Suprapubic skin (tissue), 4 donors: ENCODE data around the gene C6orf141. TPM values are rescaled to one million over a fixed set of nuclear protein-coding genes. Genes with fewer than 3 reads are reported as not detected.

ENCODE experiments used
- DNase-seq, 2 donors: peaks; one replicate each; pipeline ENCODE4 v3.0.0-alpha.2; 2019; ENCODE audit warnings: low spot score in 2 of 2
- H3K27ac ChIP-seq: fragments of 200-600 bp; sonication (generic); one replicate; pipeline ENCODE4 v1.5.1; 2019
- H3K27me3 ChIP-seq: fragments of 200-600 bp; sonication (generic); one replicate; pipeline ENCODE4 v1.5.1; 2019
- H3K36me3 ChIP-seq: fragments of 200-600 bp; sonication (generic); one replicate; pipeline ENCODE4 v1.5.1; 2019
- H3K4me1 ChIP-seq: fragments of 200-600 bp; sonication (generic); one replicate; pipeline ENCODE4 v1.5.1; 2019
- H3K4me3 ChIP-seq: fragments of 200-600 bp; sonication (generic); one replicate; pipeline ENCODE4 v1.5.1; 2019; ENCODE audit warnings: mild to moderate bottlenecking
- H3K9me3 ChIP-seq: fragments of 200-600 bp; sonication (generic); one replicate; pipeline ENCODE4 v1.5.1; 2019
- CTCF ChIP-seq, 2 donors: fragments of 200-600 bp in 1 of 2; fragments of 450-650 bp in 1 of 2; sonication (generic) in 1 of 2; IDR thresholded peaks; one replicate each; pipeline ENCODE4 v1.5.1; 2016 to 2019; ENCODE audit warnings: antibody characterized with exemption in 2 of 2, mild to moderate bottlenecking in 1 of 2, moderate library complexity in 1 of 2
- EP300 ChIP-seq: sonication (generic); formaldehyde crosslinking; IDR thresholded peaks from one replicate; pipeline ENCODE4 v1.6.1; 2017; ENCODE audit warnings: antibody characterized with exemption
- POLR2A ChIP-seq, 2 donors: fragments of 450-650 bp; IDR thresholded peaks; one replicate each; pipeline ENCODE4 v1.6.1; 2017; ENCODE audit warnings: antibody characterized with exemption in 2 of 2, mild to moderate bottlenecking in 2 of 2, moderate library complexity in 2 of 2
- POLR2AphosphoS5 ChIP-seq, 3 donors: sonication (generic); formaldehyde crosslinking; IDR thresholded peaks; one replicate each; pipeline ENCODE4 v1.6.1; 2017; ENCODE audit warnings: antibody characterized with exemption in 3 of 3
- WGBS: methylation state at CpG from one replicate; pipeline ENCODE4 v1.1.5; 2018; 5-methylcytosine and 5-hydroxymethylcytosine counted together
- total RNA-seq, 4 donors: library from RNA; depleted of rRNA; stranded (reverse); fragments of >200 nt; gene quantifications; one replicate each; pipeline ENCODE4 v1.1.0, GENCODE V29; 2016

The C6orf141 gene
- total RNA-seq = 10 to 100 TPM in 1 of 4 donors, 1 to 10 TPM in 3; 8.2 to 49.7 (median 9.3) TPM

DNA sequence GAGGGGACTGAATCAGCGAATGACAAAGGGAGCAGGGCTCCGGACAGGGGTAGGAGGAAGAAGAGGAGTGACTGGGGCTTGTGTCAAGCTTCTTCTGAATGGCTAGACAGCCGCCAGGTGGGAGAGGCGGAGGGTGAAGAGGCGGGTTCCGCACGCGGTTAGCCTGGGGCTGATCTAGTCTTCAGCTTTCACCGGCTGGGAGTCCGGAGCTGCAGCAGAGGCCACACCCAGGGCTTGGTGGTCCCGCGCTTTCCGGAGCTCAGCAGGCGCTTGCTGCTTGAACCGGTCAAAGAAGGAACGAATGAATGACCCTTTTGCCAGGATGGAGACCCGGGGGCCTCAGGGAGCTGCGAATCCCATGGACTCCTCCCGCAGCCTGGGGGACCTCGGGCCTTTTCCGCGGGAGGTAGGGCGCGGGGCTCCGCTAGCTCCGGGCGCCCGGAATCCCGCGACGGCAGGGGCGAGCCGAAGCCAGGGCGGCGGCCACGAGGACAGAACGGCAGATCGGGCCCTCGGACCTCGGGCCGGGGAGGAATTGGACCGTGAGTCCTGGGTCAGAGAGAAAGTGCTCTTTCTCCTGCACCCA is at the start of gene C6orf141:
TSS of gene C6orf141 (plus strand) at position 177 of the 586 bp plus-strand sequence. CDS start at position 302, 125 bp downstream.
- peaks cover 7% of the 10 kb centered on the region for H3K27me3 ChIP-seq
- H3K27ac ChIP-seq = no peak within 1 kb of the TSS
- H3K4me3 ChIP-seq = peak within 1 kb of the TSS; percentile 60
- no peaks in the 10 kb centered on the region for H3K9me3 ChIP-seq
- DNase-seq = peak in 1 of 2 donors; percentile 63
- WGBS = under 1% methylated on average over 36 of the region's 42 CpGs
- H3K36me3 ChIP-seq = no peaks in the 10 kb centered on the region
- peaks cover 31% of the 10 kb centered on the region for H3K4me1 ChIP-seq
- TF ChIP-seq EP300 (no peak), POLR2AphosphoS5 (IDR thresholded peaks at IDR 0.05) (no peak), POLR2A (IDR thresholded peaks at IDR 0.05) (no peak), CTCF (IDR thresholded peaks at IDR 0.05) (no peak)

- TF ChIP-seq EP300 = no peak
- no peak for TF ChIP-seq CTCF (IDR thresholded peaks at IDR 0.05)
- TF ChIP-seq POLR2AphosphoS5 (IDR thresholded peaks at IDR 0.05) = no peak
- TF ChIP-seq POLR2A (IDR thresholded peaks at IDR 0.05) = no peak
- Histone ChIP-seq H3K4me1 (no peaks in the 10 kb centered on the region), H3K36me3 (no peaks in the 10 kb centered on the region), H3K27me3 (no peaks in the 10 kb centered on the region), H3K9me3 (no peaks in the 10 kb centered on the region), H3K27ac (no peak overlapping the region), H3K4me3 (no peak overlapping the region)
- 54% methylated on average over 5 of the region's 5 CpGs for WGBS
- no peak for DNase-seq
Observed at GRCh38 chr6:49504666-49505065, 45.8 kb upstream of the C6orf141 start.

- Histone ChIP-seq H3K4me1 (no peaks in the 10 kb centered on the region), H3K27me3 (no peaks in the 10 kb centered on the region), H3K4me3 (no peak overlapping the region), H3K9me3 (no peaks in the 10 kb centered on the region), H3K27ac (no peak overlapping the region), H3K36me3 (no peaks in the 10 kb centered on the region)
- no peak for DNase-seq
- 83% methylated on average over 5 of the region's 5 CpGs for WGBS
- TF ChIP-seq CTCF (IDR thresholded peaks at IDR 0.05) (no peak), EP300 (no peak), POLR2AphosphoS5 (IDR thresholded peaks at IDR 0.05) (no peak), POLR2A (IDR thresholded peaks at IDR 0.05) (no peak)
Observed at GRCh38 chr6:49506569-49507111, 43.8 kb upstream of the C6orf141 start.

DNA sequence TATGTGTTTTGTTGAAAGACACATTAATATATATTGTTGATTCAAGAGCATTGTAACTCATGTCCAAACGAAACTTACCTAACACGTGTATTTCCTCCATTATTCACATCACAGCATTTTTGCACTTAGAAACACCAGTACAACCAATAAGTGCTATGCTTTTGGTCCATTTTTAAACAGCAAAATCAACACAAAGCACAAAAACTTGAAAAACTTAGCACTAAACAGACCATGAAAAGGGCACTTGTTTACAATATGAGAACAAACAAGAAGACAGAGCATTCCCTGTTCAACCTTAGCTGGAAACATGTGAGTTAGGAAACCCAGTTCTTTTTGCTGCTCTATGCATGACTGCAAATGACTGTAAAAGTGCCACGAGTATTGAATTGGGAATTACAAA is 41.1 kb upstream of the C6orf141 start:
- 78% methylated on average over 3 of the region's 3 CpGs for WGBS
- Histone ChIP-seq H3K4me1 (no peaks in the 10 kb centered on the region), H3K4me3 (no peak overlapping the region), H3K9me3 (no peaks in the 10 kb centered on the region), H3K27me3 (no peaks in the 10 kb centered on the region), H3K36me3 (no peaks in the 10 kb centered on the region), H3K27ac (no peak overlapping the region)
- no peak for DNase-seq
- TF ChIP-seq EP300 (no peak), POLR2A (IDR thresholded peaks at IDR 0.05) (no peak), CTCF (IDR thresholded peaks at IDR 0.05) (no peak), POLR2AphosphoS5 (IDR thresholded peaks at IDR 0.05) (no peak)

DNA sequence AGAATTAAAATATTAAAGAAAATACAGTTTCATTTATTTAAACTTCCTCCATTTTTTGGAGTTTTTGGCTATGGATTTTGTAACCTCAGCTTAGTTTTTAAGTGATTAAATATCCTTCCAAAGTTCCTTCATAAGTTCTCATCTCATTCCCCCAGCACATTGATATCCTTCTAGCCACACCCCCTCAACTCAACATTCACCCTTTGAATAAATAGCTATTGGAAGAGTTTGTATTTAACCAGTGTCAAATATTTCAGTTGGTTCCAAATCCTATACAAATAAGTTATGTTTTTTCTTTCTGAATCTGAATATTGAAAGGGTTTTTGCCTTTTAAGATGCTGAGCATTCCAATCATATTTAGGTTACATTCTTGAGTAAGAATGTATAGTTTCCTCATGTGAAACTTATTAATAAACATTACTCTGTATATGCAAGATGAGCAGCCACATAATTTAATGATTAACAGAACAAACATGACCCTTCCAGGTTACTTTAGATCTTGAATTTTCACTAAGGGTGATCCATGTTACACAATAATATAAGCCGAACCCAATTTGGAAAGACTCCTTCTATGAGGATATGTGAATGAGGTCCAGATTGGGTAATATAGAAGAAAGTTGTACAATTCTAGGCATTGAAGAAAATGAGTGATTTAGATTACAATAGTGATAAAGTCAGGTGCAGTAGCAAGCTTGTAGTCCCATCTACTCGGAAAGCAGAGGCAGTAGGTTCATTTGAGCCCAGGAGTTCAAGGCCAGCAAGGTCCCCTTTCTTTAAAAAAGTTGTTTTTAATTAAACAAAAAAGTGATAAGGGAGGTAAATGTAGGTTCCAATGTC is 37.1 kb upstream of the C6orf141 start:
- Histone ChIP-seq H3K27me3 (no peaks in the 10 kb centered on the region), H3K4me3 (no peak overlapping the region), H3K36me3 (no peaks in the 10 kb centered on the region), H3K9me3 (no peaks in the 10 kb centered on the region), H3K4me1 (no peaks in the 10 kb centered on the region), H3K27ac (no peak overlapping the region)
- WGBS = 70% methylated on average over 2 of the region's 2 CpGs
- no peak for DNase-seq
- TF ChIP-seq CTCF (IDR thresholded peaks at IDR 0.05) = no peak
- no peak for TF ChIP-seq POLR2A (IDR thresholded peaks at IDR 0.05)
- no peak for TF ChIP-seq EP300
- no peak for TF ChIP-seq POLR2AphosphoS5 (IDR thresholded peaks at IDR 0.05)
